Lung (tissue), 12 donors: ENCODE measurements around the gene ASCL2. TPM values are rescaled to one million over a fixed set of nuclear protein-coding genes. Genes with fewer than 3 reads are reported as not detected.

Experiments
- ATAC-seq: fragments of 200-7000 bp; cut with Tn5 transposase; one replicate; pipeline ENCODE4 v1.9.1; 2020; ENCODE audit warnings: moderate number of reproducible peaks; ENCODE audit not compliant: insufficient read depth, low FRiP score
- DNase-seq, 3 donors: peaks; one replicate each; pipeline ENCODE4 v3.0.0-alpha.2; 2013 to 2017
- H3K27ac ChIP-seq, 2 donors: one replicate each; pipeline ENCODE4 v1.5.1; 2013; ENCODE audit warnings: mild to moderate bottlenecking in 2 of 2, moderate library complexity in 2 of 2, control low read depth in 1 of 2, inconsistent platforms in 1 of 2, low read depth in 1 of 2, low read length in 1 of 2
- H3K27me3 ChIP-seq, 3 donors: one replicate each; pipeline ENCODE4 v1.5.1; 2013; ENCODE audit warnings: low read length in 2 of 3; ENCODE audit not compliant: control insufficient read depth in 3 of 3, insufficient read depth in 3 of 3
- H3K36me3 ChIP-seq, 4 donors: one replicate each; pipeline ENCODE4 v1.5.1; 2013; ENCODE audit warnings: low read length in 4 of 4, mild to moderate bottlenecking in 1 of 4, moderate library complexity in 1 of 4; ENCODE audit not compliant: control insufficient read depth in 4 of 4, insufficient read depth in 4 of 4
- H3K4me1 ChIP-seq, 5 donors: one replicate each; pipeline ENCODE4 v1.5.1; 2013; ENCODE audit warnings: low read length in 5 of 5, mild to moderate bottlenecking in 2 of 5, moderate library complexity in 1 of 5; ENCODE audit not compliant: control insufficient read depth in 5 of 5, insufficient read depth in 5 of 5
- H3K4me3 ChIP-seq: one replicate; pipeline ENCODE4 v1.5.1; 2013; ENCODE audit warnings: mild to moderate bottlenecking, control low read depth, moderate library complexity
- H3K9ac ChIP-seq, 2 donors: one replicate each; pipeline ENCODE4 v1.5.1; 2013; ENCODE audit warnings: low read length in 2 of 2, control low read depth in 1 of 2; ENCODE audit not compliant: insufficient read depth in 1 of 2
- H3K9me3 ChIP-seq, 4 donors: one replicate each; pipeline ENCODE4 v1.5.1; 2013; ENCODE audit warnings: low read length in 3 of 4, mild to moderate bottlenecking in 1 of 4, moderate library complexity in 1 of 4; ENCODE audit not compliant: control insufficient read depth in 4 of 4, insufficient read depth in 3 of 4
- WGBS, 2 donors: extraction: QIAGEN DNeasy Blood & Tissue Kit; methylation state at CpG; one replicate each; pipeline ENCODE4 v1.1.7; 2013; 5-methylcytosine and 5-hydroxymethylcytosine counted together
- polyA plus RNA-seq, 2 donors: library from polyadenylated mRNA; stranded (reverse); fragments of 200-250 nt; gene quantifications; one replicate each; pipeline ENCODE4 v1.2.1, GENCODE V29; 2013
- total RNA-seq, 2 donors: library from RNA; depleted of rRNA in 1 of 2; stranded (reverse); fragments of >200 nt in 1 of 2; gene quantifications; one replicate each; pipeline ENCODE4 v1.2.1, GENCODE V29; 2014 to 2021
- TF ChIP-seq, protein P1 (sequence below): IDR thresholded peaks from 2 replicates; pipeline ENCODE4 v1.5.1; 2012; ENCODE audit warnings: mild to moderate bottlenecking; ENCODE audit errors: control extremely low read depth, extremely low read depth
- donor health status: control.
- donor health status: control.
- donor health status: Bipolar disorder and iron deficiency.
- donor health status: healthy.
- donor health status: DM: yes; HTN: yes; CAD: no.

ASCL2 gene
- total and polyA plus RNA-seq, 4 donors, result 0.94 to 2.4 (median 2.2) TPM; not detected in 1

DNA sequence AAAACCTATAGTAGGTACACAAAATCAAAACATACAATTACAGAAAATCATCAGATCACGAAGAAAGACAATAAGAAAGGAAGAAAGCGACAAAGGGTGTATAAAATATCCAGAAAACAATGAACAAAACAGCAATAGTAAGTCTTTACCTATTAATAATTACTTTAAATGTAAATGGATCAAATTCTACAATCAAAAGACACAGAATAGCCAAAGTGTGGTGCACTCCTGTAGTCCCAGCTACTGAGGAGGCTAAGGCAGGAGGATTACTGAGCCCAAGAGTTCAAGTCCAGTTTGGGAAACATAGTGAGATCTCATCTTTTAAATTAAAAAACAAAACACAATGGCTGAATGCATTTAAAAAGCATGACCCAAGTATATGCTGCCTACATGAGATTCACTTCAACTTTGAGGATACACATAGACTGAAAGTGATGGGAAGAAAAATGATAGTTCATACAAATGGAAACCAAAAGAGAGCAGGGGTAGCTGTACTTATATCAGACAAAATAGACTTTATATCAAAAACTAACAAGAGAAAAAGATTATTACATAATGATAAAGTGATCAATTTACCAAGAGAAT, 40.6 kb downstream of the ASCL2 start:
- H3K27me3 ChIP-seq, result peaks cover 0 to 4% (median 0%) of the 10 kb centered on the region in 3 donors
- peaks cover 0 to 7% (median 2%) of the 10 kb centered on the region in 4 donors for H3K9me3 ChIP-seq
- peaks cover 0 to under 1% (median 0%) of the 10 kb centered on the region in 5 donors for H3K4me1 ChIP-seq
- DNase-seq (no peak), ATAC-seq (no peak)
- 91 to 98% methylated on average over 2 of the region's 2 CpGs for WGBS, 2 donors
- TF ChIP-seq, protein P1, sequence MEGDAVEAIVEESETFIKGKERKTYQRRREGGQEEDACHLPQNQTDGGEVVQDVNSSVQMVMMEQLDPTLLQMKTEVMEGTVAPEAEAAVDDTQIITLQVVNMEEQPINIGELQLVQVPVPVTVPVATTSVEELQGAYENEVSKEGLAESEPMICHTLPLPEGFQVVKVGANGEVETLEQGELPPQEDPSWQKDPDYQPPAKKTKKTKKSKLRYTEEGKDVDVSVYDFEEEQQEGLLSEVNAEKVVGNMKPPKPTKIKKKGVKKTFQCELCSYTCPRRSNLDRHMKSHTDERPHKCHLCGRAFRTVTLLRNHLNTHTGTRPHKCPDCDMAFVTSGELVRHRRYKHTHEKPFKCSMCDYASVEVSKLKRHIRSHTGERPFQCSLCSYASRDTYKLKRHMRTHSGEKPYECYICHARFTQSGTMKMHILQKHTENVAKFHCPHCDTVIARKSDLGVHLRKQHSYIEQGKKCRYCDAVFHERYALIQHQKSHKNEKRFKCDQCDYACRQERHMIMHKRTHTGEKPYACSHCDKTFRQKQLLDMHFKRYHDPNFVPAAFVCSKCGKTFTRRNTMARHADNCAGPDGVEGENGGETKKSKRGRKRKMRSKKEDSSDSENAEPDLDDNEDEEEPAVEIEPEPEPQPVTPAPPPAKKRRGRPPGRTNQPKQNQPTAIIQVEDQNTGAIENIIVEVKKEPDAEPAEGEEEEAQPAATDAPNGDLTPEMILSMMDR, result no peak
- no peak overlapping the region for H3K4me3 ChIP-seq
- H3K27ac ChIP-seq, result no peak overlapping the region
- H3K36me3 ChIP-seq, result no peaks in the 10 kb centered on the region
- H3K9ac ChIP-seq, result no peak overlapping the region

DNA sequence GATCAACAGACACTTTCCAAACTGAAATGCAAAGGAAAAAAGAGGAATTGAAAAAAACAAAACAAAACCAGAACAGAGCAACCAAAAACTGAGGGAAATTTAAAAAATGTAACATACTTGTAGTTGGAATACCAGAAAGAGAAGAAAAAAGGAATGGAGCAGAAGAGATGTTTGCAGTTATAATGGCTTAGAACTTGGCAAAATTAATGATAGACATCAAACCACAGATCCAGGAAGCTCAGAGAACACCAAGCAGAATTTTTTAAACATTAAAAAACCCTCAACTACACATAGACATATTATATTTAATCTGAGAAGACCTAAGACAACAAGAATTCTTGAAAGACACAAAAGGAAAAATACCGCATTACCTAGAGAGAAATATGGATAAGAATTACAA, 46.1 kb downstream of the ASCL2 start:
- Histone ChIP-seq H3K4me3 (no peak overlapping the region), H3K9ac (no peak overlapping the region), H3K27me3 (peaks cover 0 to 4% (median 0%) of the 10 kb centered on the region in 3 donors), H3K36me3 (no peaks in the 10 kb centered on the region), H3K4me1 (no peaks in the 10 kb centered on the region), H3K9me3 (peaks cover 0 to 10% (median 1%) of the 10 kb centered on the region in 4 donors), H3K27ac (no peak overlapping the region)
- DNase-seq, result no peak
- TF ChIP-seq, protein P1, result no peak
- 96 to 97% methylated on average over 1 of the region's 1 CpG for WGBS, 2 donors
- no peak for ATAC-seq

DNA sequence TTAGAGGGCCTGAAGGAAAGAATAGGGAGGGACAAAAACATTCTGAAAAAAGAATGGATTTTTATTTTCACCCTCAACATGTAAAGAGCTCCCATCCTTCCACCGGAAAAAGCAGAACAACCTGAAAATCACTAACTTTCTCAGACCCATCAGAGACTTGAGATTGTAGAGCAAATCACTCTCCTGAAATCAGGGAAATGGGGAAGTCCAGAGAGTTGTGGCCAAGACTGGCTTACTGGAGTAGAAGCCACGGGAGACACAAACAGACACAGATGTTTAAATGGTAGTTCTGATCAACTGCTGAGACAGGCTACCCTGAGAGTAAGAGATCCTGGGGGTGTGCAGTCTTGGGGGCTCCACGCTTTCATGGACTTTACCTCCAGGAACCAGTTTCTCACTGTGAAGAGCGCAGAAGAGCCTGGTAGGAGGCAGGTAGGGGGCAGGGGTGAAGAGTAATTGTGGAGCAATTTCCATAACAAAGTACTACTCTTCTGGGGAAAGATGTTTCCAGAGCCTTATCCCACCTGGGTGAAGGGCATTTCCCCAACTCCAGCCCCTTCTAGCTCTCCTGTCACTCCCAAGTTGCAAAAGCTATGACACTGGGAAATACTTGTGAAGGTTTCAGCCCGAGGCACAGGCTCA, 47.1 kb downstream of the ASCL2 start:
- H3K4me3 ChIP-seq, result no peak overlapping the region
- H3K4me1 ChIP-seq, result no peaks in the 10 kb centered on the region
- WGBS, 2 donors, result 67 to 73% methylated on average over 5 of the region's 5 CpGs
- H3K9me3 ChIP-seq, result peaks cover 0 to 5% (median 1%) of the 10 kb centered on the region in 4 donors
- H3K36me3 ChIP-seq, result no peaks in the 10 kb centered on the region
- DNase-seq (no peak), ATAC-seq (no peak)
- peaks cover 0 to 4% (median 0%) of the 10 kb centered on the region in 3 donors for H3K27me3 ChIP-seq
- no peak overlapping the region for H3K27ac ChIP-seq
- TF ChIP-seq, protein P1, result no peak
- no peak overlapping the region for H3K9ac ChIP-seq
